Stimulated activated CD4-positive, alpha-beta T cell treated with anti-CD3 and anti-CD28 coated beads, Interleukin-2, amount 100 ng/mL, for 24 hours (primary cell): ENCODE data around the gene DEPDC5.

Experiments
- DNase-seq, 2 donors: peaks; one replicate each; pipeline ENCODE4 v3.0.0-alpha.2; 2020

Gene DEPDC5

DNA sequence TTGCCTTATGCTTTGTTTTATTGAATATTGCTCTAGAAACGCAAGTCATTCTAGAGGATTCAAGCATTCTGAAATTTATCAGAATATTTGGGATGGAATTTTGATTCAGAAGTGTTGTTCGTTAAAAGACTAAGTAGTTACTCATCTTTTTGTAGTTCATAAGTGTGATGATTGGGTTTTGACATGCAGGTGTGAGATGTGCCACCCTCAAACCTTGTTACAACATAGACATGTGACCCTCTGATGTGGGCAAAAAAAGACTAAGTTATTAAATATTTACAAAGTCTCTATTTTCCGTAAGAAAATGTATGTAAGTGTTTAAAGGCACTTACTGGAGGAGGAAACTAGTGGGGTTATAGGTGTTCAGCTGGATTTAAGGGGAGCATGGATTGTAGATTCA, 199.4 kb downstream of the DEPDC5 start:
- DNase-seq: no peak

- DNase-seq: no peak
Measured at GRCh38 chr22:31954535-31955523, 201.0 kb downstream of the DEPDC5 start.

DNA sequence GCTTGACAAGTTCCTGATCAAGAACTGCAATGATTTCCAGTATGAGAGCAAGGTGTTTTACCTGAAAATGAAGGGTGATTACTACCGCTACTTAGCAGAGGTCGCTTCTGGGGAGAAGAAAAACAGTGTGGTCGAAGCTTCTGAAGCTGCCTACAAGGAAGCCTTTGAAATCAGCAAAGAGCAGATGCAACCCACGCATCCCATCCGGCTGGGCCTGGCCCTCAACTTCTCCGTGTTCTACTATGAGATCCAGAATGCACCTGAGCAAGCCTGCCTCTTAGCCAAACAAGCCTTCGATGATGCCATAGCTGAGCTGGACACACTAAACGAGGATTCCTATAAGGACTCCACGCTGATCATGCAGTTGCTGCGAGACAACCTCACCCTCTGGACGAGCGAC, 202.5 kb downstream of the DEPDC5 start:
- no peak for DNase-seq
